GM12878 (cell line): ENCODE data around the gene NUDCD2.

Source experiments
- CEBPB ChIP-seq, 2 experiments: fragments of 150-350 bp in 1 of 2; IDR thresholded peaks; 2 replicates each; pipeline ENCODE4 v1.6.1; 2012 to 2014; ENCODE audit warnings: low read depth in 2 of 2, low read length in 2 of 2, borderline replicate concordance in 1 of 2, inconsistent platforms in 1 of 2
- FOXM1 ChIP-seq: IDR thresholded peaks from 2 replicates; pipeline ENCODE4 v1.6.1; 2012; ENCODE audit warnings: low read depth, mild to moderate bottlenecking, inconsistent platforms, low read length, moderate library complexity
- GATAD2B ChIP-seq: fragments of 450-650 bp; conservative IDR thresholded peaks from 2 replicates; pipeline ENCODE4 v1.6.1; 2017; ENCODE audit warnings: low read depth, mild to moderate bottlenecking, moderate library complexity
- MXI1 ChIP-seq: fragments of 150-350 bp; IDR thresholded peaks from 2 replicates; pipeline ENCODE4 v1.6.1; 2011; ENCODE audit warnings: low read depth, mild to moderate bottlenecking, inconsistent platforms, low read length, improper control_type of control experiment
- POLR2A ChIP-seq: IDR thresholded peaks from 2 replicates; pipeline ENCODE4 v1.6.1; 2011; ENCODE audit warnings: low read depth, mild to moderate bottlenecking, low read length

- TF ChIP-seq FOXM1 = no peak
- no peak for TF ChIP-seq MXI1
- TF ChIP-seq POLR2A = no peak
- no peak for TF ChIP-seq CEBPB (IDR thresholded peaks at IDR 0.05; ENCODE audit: borderline replicate concordance in 1 of 2, low read depth in 2 of 2, low read length in 2 of 2)
- TF ChIP-seq GATAD2B = no peak
These were observed 15.5 kb upstream of the NUDCD2 start for GRCh38 chr5:163475411-163475810.
